Upper lobe of left lung (tissue), 4 donors: ENCODE results near the gene ACTL8.

ENCODE experiments used
- CTCF ChIP-seq, 6 experiments: fragments of 450-650 bp in 4 of 6; fragments of 200-600 bp in 2 of 6; sonication (generic) in 2 of 6; IDR thresholded peaks; one replicate each; pipeline ENCODE4 v1.5.1; 2016 to 2019; ENCODE audit warnings: antibody characterized with exemption in 6 of 6
- EP300 ChIP-seq, 4 donors: sonication (generic); formaldehyde crosslinking; IDR thresholded peaks; one replicate each; pipeline ENCODE4 v1.5.1; 2017; ENCODE audit warnings: antibody characterized with exemption in 4 of 4, control low read depth in 2 of 4
- POLR2A ChIP-seq, 4 donors: fragments of 450-650 bp; IDR thresholded peaks; one replicate each; pipeline ENCODE4 v1.5.1; 2016 to 2017; ENCODE audit warnings: antibody characterized with exemption in 4 of 4, mild to moderate bottlenecking in 2 of 4
- POLR2AphosphoS5 ChIP-seq, 2 donors: sonication (generic); formaldehyde crosslinking; IDR thresholded peaks; one replicate each; pipeline ENCODE4 v1.5.1; 2017; ENCODE audit warnings: antibody characterized with exemption in 2 of 2

GRCh38 chr1:17846341-17846740 lies 91.2 kb downstream of the ACTL8 start:
- no peak for TF ChIP-seq POLR2A (IDR thresholded peaks at IDR 0.05)
- no peak for TF ChIP-seq CTCF (IDR thresholded peaks at IDR 0.05)
- no peak for TF ChIP-seq EP300 (IDR thresholded peaks at IDR 0.05)
- TF ChIP-seq POLR2AphosphoS5 (IDR thresholded peaks at IDR 0.05), result no peak
